ENCODE results near the gene BRD3. TPM values are rescaled to one million over a fixed set of nuclear protein-coding genes. Genes with fewer than 3 reads are reported as not detected.

Gene BRD3
- polyA plus RNA-seq, 1 experiment, result 6.6 TPM

GRCh38 chr9:134026981-134027380 is 40.8 kb downstream of the BRD3 start:
- TF ChIP-seq, protein P1, sequence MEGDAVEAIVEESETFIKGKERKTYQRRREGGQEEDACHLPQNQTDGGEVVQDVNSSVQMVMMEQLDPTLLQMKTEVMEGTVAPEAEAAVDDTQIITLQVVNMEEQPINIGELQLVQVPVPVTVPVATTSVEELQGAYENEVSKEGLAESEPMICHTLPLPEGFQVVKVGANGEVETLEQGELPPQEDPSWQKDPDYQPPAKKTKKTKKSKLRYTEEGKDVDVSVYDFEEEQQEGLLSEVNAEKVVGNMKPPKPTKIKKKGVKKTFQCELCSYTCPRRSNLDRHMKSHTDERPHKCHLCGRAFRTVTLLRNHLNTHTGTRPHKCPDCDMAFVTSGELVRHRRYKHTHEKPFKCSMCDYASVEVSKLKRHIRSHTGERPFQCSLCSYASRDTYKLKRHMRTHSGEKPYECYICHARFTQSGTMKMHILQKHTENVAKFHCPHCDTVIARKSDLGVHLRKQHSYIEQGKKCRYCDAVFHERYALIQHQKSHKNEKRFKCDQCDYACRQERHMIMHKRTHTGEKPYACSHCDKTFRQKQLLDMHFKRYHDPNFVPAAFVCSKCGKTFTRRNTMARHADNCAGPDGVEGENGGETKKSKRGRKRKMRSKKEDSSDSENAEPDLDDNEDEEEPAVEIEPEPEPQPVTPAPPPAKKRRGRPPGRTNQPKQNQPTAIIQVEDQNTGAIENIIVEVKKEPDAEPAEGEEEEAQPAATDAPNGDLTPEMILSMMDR (IDR thresholded peaks at IDR 0.05; ENCODE audit: insufficient read depth, low read depth, low read length), result no peak
- Histone ChIP-seq H3K36me3 (ENCODE audit: control insufficient read depth, insufficient read depth, low read length) (peaks cover 21% of the 10 kb centered on the region), H3K4me3 (ENCODE audit: low read depth, low read length) (no peak overlapping the region), H3K27me3 (ENCODE audit: control insufficient read depth, insufficient read depth, low read length) (no peaks in the 10 kb centered on the region)
- CTCF ChIA-PET, result interaction anchor here (1.0 kb wide), 1 partner anchor 40 kb away, joined by 3 read pairs; no protein-coding TSS in a partner anchor
- POLR2A ChIA-PET, result no interaction called here
- DNase-seq (ENCODE audit: low read depth), result no peak

DNA sequence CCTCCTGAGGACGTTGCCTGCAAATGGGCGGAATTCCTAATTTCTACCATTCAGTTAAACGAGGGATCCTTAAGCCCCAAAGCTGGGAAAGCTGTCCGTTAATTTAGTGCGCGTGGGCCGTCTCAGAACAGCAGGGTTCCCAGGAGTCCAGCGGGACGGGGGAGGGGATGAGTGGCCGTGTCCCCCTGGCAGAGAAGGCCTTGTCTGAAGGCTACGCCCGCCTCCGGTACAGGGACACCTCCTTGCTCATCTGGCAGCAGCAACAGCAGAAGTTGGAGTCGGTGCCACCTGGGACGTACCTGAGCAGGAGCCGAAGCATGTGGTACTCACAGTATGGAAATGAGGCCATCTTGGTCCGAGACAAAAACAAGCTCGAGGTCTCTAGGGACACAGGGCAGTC is 41.2 kb downstream of the BRD3 start:
- POLR2A ChIA-PET, result no interaction called here
- TF ChIP-seq, protein P1 (IDR thresholded peaks at IDR 0.05; ENCODE audit: insufficient read depth, low read depth, low read length), result no peak
- DNase-seq (ENCODE audit: low read depth), result no peak

DNA sequence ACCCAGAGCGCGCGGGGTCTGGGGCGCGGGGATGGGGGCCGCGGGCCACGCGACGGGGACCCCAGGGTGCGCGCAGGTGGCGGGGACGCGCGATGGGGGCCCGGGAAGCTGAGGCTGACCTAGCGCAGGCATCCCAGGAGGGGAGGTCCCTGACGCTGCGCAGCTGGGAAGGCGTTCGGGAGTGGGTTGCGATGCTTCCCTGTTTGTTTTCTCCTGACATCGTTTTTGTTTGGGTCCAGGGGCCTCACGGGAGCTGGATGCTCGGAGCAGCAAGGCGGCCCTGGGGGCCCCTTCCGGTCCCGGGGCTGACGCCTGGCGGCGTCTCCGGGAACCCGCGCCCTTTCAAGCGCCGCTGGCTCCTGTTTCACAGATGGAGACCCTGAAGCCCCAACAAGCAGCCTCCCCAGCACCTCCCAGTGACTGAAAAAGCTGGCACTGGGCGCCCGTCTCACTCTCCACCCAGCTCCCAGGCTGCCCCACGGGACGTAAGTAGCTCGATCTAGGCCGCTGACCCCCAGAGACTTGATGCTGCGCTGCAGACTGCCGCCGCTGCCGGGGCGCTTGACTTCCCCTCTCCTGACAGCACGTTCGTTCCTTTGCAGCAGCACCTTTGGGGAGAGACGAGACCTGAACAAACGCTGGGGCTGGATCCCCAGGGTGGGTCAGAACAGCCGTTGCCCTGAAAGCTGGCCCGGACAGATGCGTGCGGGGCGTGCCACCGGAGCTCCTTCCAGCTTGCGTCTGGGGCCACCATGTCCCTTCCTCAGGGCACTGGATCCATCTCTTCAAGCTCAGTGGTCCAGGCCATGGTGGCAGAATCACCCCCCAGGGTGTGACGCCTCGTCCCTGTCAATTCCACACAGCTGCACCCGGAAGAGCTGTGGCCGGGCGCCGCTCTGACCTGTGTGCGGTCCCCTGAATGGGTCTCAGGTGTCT is 42.0 kb downstream of the BRD3 start:
- Histone ChIP-seq H3K27me3 (ENCODE audit: control insufficient read depth, insufficient read depth, low read length) (no peaks in the 10 kb centered on the region), H3K4me3 (ENCODE audit: low read depth, low read length) (peak overlapping the region; percentile 75), H3K36me3 (ENCODE audit: control insufficient read depth, insufficient read depth, low read length) (peaks cover 14% of the 10 kb centered on the region)
- DNase-seq (ENCODE audit: low read depth), result no peak
- ChIA-PET CTCF (interaction anchor here (0.8 to 4.4 kb wide), 5 partner anchors 9 to 112 kb away, joined by 3 to 18 read pairs (median 4); no protein-coding TSS in a partner anchor), POLR2A (interaction anchor here (0.6 kb wide), 1 partner anchor 258 kb away, joined by 7 read pairs; no protein-coding TSS in a partner anchor)
- TF ChIP-seq, protein P1 (IDR thresholded peaks at IDR 0.05; ENCODE audit: insufficient read depth, low read depth, low read length), result peak; percentile 56

More for the DNA sequence above, 41.2 kb downstream of the BRD3 start:
- peaks cover 18% of the 10 kb centered on the region for H3K36me3 ChIP-seq (ENCODE audit: control insufficient read depth, insufficient read depth, low read length)
- H3K27me3 ChIP-seq (ENCODE audit: control insufficient read depth, insufficient read depth, low read length), result no peaks in the 10 kb centered on the region
- no peak overlapping the region for H3K4me3 ChIP-seq (ENCODE audit: low read depth, low read length)
- CTCF ChIA-PET, result interaction anchor here (1.0 kb wide), 2 partner anchors 31 to 40 kb away, joined by 3 read pairs; no protein-coding TSS in a partner anchor

GRCh38 chr9:134024828-134025605 is 42.8 kb downstream of the BRD3 start, which contains the start of gene BRD3OS:
BRD3OS (plus strand) TSS chr9:134025481; CDS start chr9:134026748, 1,267 bp downstream.
- DNase-seq (ENCODE audit: low read depth), result peak; percentile 89
- Histone ChIP-seq H3K36me3 (ENCODE audit: control insufficient read depth, insufficient read depth, low read length) (peaks cover 13% of the 10 kb centered on the region), H3K4me3 (ENCODE audit: low read depth, low read length) (peak within 1 kb of the TSS; percentile 75), H3K27me3 (ENCODE audit: control insufficient read depth, insufficient read depth, low read length) (no peaks in the 10 kb centered on the region)
- TF ChIP-seq, protein P1 (IDR thresholded peaks at IDR 0.05; ENCODE audit: insufficient read depth, low read depth, low read length), result no peak
- POLR2A ChIA-PET, result interaction anchor here (0.6 kb wide), 5 partner anchors 14 to 1255 kb away, joined by 3 to 12 read pairs (median 7); no protein-coding TSS in a partner anchor
- CTCF ChIA-PET, result interaction anchor here (1.0 to 4.4 kb wide), 4 partner anchors 10 to 74 kb away, joined by 3 to 18 read pairs (median 4); no protein-coding TSS in a partner anchor

Measured in BJ (cell line).